ENCODE measurements around the gene SIK2.

Gene SIK2

GRCh38 chr11:111739299-111739698, 137.1 kb downstream of the SIK2 start:
- no peak for TF ChIP-seq Cebpa-rat (IDR thresholded peaks at IDR 0.05)
- H4K20me1 ChIP-seq: no peaks in the 10 kb centered on the region
- H3K27me3 ChIP-seq: no peaks in the 10 kb centered on the region
- no peak overlapping the region for H3K4me3 ChIP-seq
- H3K9me3 ChIP-seq: no peaks in the 10 kb centered on the region
- H3K4me1 ChIP-seq: peaks cover 19% of the 10 kb centered on the region; the same call in 1 of the 2 replicates
- H3K9ac ChIP-seq: no peak overlapping the region
- H3K27ac ChIP-seq: no peak overlapping the region
- H3K4me2 ChIP-seq: no peak overlapping the region
- H3K36me3 ChIP-seq: peaks cover 93% of the 10 kb centered on the region

GRCh38 chr11:111741751-111742150, 139.5 kb downstream of the SIK2 start:
- no peaks in the 10 kb centered on the region for H3K27me3 ChIP-seq
- no peak overlapping the region for H3K4me2 ChIP-seq
- H3K27ac ChIP-seq: no peak overlapping the region
- no peak for TF ChIP-seq Cebpa-rat (IDR thresholded peaks at IDR 0.05)
- no peaks in the 10 kb centered on the region for H3K9me3 ChIP-seq
- H3K9ac ChIP-seq: no peak overlapping the region
- H3K4me3 ChIP-seq: no peak overlapping the region
- H4K20me1 ChIP-seq: no peaks in the 10 kb centered on the region
- peaks cover 98% of the 10 kb centered on the region for H3K36me3 ChIP-seq
- H3K4me1 ChIP-seq: 0 out of 2 replicates have a peak, but pooled peaks cover under 1% of the 10 kb centered on the region

GRCh38 chr11:111743700-111744099, 141.5 kb downstream of the SIK2 start:
- H3K36me3 ChIP-seq: peaks cover 98% of the 10 kb centered on the region
- no peak overlapping the region for H3K9ac ChIP-seq
- H4K20me1 ChIP-seq: 0 out of 2 replicates have a peak, but pooled peaks cover 7% of the 10 kb centered on the region
- no peaks in the 10 kb centered on the region for H3K4me1 ChIP-seq
- H3K27ac ChIP-seq: no peak overlapping the region
- no peaks in the 10 kb centered on the region for H3K27me3 ChIP-seq
- H3K9me3 ChIP-seq: no peaks in the 10 kb centered on the region
- no peak overlapping the region for H3K4me3 ChIP-seq
- TF ChIP-seq Cebpa-rat (IDR thresholded peaks at IDR 0.05): no peak
- no peak overlapping the region for H3K4me2 ChIP-seq

GRCh38 chr11:111745719-111746504, 143.7 kb downstream of the SIK2 start:
- H3K4me3 ChIP-seq: no peak overlapping the region
- no peak overlapping the region for H3K27ac ChIP-seq
- no peak overlapping the region for H3K4me2 ChIP-seq
- peaks cover 100% of the 10 kb centered on the region for H3K36me3 ChIP-seq
- no peak overlapping the region for H3K9ac ChIP-seq
- H4K20me1 ChIP-seq: 0 out of 2 replicates have a peak, but pooled peaks cover 19% of the 10 kb centered on the region
- no peaks in the 10 kb centered on the region for H3K27me3 ChIP-seq
- no peak for TF ChIP-seq Cebpa-rat (IDR thresholded peaks at IDR 0.05)
- H3K9me3 ChIP-seq: no peaks in the 10 kb centered on the region
- no peaks in the 10 kb centered on the region for H3K4me1 ChIP-seq

GRCh38 chr11:111748035-111748804, 146.0 kb downstream of the SIK2 start:
- no peak overlapping the region for H3K9ac ChIP-seq
- H3K4me3 ChIP-seq: no peak overlapping the region
- H3K4me2 ChIP-seq: no peak overlapping the region
- no peaks in the 10 kb centered on the region for H3K4me1 ChIP-seq
- TF ChIP-seq Cebpa-rat (IDR thresholded peaks at IDR 0.05): no peak
- H3K9me3 ChIP-seq: no peaks in the 10 kb centered on the region
- peaks cover 100% of the 10 kb centered on the region for H3K36me3 ChIP-seq
- H3K27me3 ChIP-seq: no peaks in the 10 kb centered on the region
- H4K20me1 ChIP-seq: 0 out of 2 replicates have a peak, but pooled peaks cover 19% of the 10 kb centered on the region
- no peak overlapping the region for H3K27ac ChIP-seq

GRCh38 chr11:111749646-111750045, 147.4 kb downstream of the SIK2 start:
- H3K27ac ChIP-seq: no peak overlapping the region
- H3K4me2 ChIP-seq: no peak overlapping the region
- H3K4me1 ChIP-seq: no peaks in the 10 kb centered on the region
- H3K9me3 ChIP-seq: no peaks in the 10 kb centered on the region
- H3K36me3 ChIP-seq: peaks cover 100% of the 10 kb centered on the region
- 0 out of 2 replicates have a peak, but pooled peaks cover 19% of the 10 kb centered on the region for H4K20me1 ChIP-seq
- TF ChIP-seq Cebpa-rat (IDR thresholded peaks at IDR 0.05): no peak
- H3K9ac ChIP-seq: no peak overlapping the region
- H3K27me3 ChIP-seq: no peaks in the 10 kb centered on the region
- H3K4me3 ChIP-seq: no peak overlapping the region

GRCh38 chr11:111756097-111756496, 153.8 kb downstream of the SIK2 start:
- Histone ChIP-seq H3K27me3 (no peaks in the 10 kb centered on the region), H3K9ac (no peak overlapping the region), H3K36me3 (peaks cover 100% of the 10 kb centered on the region), H4K20me1 (peaks cover 11% of the 10 kb centered on the region; the same call in 1 of the 2 replicates), H3K9me3 (no peaks in the 10 kb centered on the region), H3K27ac (no peak overlapping the region), H3K4me3 (no peak overlapping the region), H3K4me2 (no peak overlapping the region), H3K4me1 (peaks cover 14% of the 10 kb centered on the region)
- TF ChIP-seq Cebpa-rat (IDR thresholded peaks at IDR 0.05): no peak

GRCh38 chr11:111759376-111759775, 157.1 kb downstream of the SIK2 start:
- Histone ChIP-seq H3K27me3 (no peaks in the 10 kb centered on the region), H3K9me3 (no peaks in the 10 kb centered on the region), H4K20me1 (peaks cover 31% of the 10 kb centered on the region), H3K27ac (no peak overlapping the region), H3K9ac (no peak overlapping the region; the same call in 1 of the 2 replicates), H3K4me2 (peak overlapping the region; percentile 19), H3K4me1 (peaks cover 35% of the 10 kb centered on the region), H3K36me3 (peaks cover 98% of the 10 kb centered on the region), H3K4me3 (no peak overlapping the region)
- no peak for TF ChIP-seq Cebpa-rat (IDR thresholded peaks at IDR 0.05)

- peaks cover 31% of the 10 kb centered on the region for H4K20me1 ChIP-seq
- H3K9ac ChIP-seq: no peak overlapping the region; the same call in 1 of the 2 replicates
- H3K27me3 ChIP-seq: no peaks in the 10 kb centered on the region
- H3K4me2 ChIP-seq: peak overlapping the region; percentile 19
- H3K36me3 ChIP-seq: peaks cover 93% of the 10 kb centered on the region
- H3K4me3 ChIP-seq: no peak overlapping the region
- no peak for TF ChIP-seq Cebpa-rat (IDR thresholded peaks at IDR 0.05)
- H3K9me3 ChIP-seq: no peaks in the 10 kb centered on the region
- H3K4me1 ChIP-seq: peaks cover 41% of the 10 kb centered on the region
- no peak overlapping the region for H3K27ac ChIP-seq
Measured at GRCh38 chr11:111759778-111760407, 157.6 kb downstream of the SIK2 start.
